GM18870 (cell line): Measurements from ENCODE around the gene PLEKHA5.
A peak's percentile ranks its signal among the peaks of the same experiment; 100 is the strongest.
"Not testable (repeated sequence)": the region's sequence is repeated elsewhere in the genome, so short reads cannot be mapped to it uniquely, and the experiment has no call there.

Source experiments
- ATAC-seq: cut with Tn5 transposase; IDR thresholded peaks from one replicate; pipeline ENCODE4 v1.9.1; 2021; ENCODE audit warnings: moderate library complexity; ENCODE audit not compliant: unreplicated experiment

Gene PLEKHA5

DNA sequence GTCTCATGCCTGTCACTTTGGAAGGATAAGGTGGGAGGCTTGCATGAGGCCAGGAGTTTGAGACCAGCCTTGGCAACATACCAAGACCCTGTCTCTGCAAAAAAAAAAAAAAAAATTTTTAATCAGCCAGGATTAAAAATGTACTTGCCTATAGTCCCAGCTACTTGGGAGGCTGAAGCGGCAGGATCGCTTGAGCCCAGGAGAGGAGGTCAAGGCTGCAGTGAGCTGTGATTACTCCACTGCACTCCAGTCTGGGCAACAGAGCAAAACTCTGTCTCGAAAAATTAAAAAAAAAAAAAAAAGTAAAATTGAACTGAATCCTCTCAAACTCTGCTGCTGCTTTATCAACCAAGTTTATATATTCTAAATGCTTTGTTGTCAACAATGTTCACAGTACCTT is 181.6 kb downstream of the PLEKHA5 start:
- no peak for ATAC-seq

GRCh38 chr12:19312637-19313036 is 183.1 kb downstream of the PLEKHA5 start:
- ATAC-seq, result no peak

DNA sequence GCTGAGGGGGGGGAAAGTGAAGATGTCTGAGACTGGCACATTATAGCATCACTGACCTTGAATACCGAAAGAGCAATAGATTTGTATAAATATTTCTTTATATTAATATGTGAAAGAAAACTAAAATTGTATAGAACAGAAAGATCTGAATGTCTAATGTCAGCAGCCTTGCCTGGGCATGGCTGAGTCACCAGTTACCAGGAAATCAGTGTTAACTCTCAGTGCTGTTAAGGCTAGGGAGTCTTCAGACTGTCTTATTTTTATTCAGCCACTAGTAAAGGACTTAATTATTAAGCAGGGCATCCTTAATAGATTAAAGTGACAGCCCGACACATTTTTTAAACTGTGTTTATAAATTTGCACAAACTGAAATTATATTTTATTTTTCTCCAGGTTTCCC is 186.9 kb downstream of the PLEKHA5 start:
- ATAC-seq, result no peak

- no peak for ATAC-seq
Observed at GRCh38 chr12:19322376-19322775, 192.8 kb downstream of the PLEKHA5 start.

- no peak for ATAC-seq
Observed at GRCh38 chr12:19323805-19324204, 194.3 kb downstream of the PLEKHA5 start.

- no peak for ATAC-seq
Observed at GRCh38 chr12:19326102-19326501, 196.6 kb downstream of the PLEKHA5 start.

- ATAC-seq, result no peak
Observed at GRCh38 chr12:19332196-19332595, 202.7 kb downstream of the PLEKHA5 start.

GRCh38 chr12:19338405-19338804 is 208.9 kb downstream of the PLEKHA5 start:
- no peak for ATAC-seq

GRCh38 chr12:19350850-19351249 is 221.3 kb downstream of the PLEKHA5 start:
- not testable (repeated sequence) for ATAC-seq

GRCh38 chr12:19351346-19351745 is 221.8 kb downstream of the PLEKHA5 start:
- ATAC-seq, result no peak

GRCh38 chr12:19369691-19370148 is 240.2 kb downstream of the PLEKHA5 start:
- ATAC-seq, result no peak

GRCh38 chr12:19373586-19373985 is 244.1 kb downstream of the PLEKHA5 start:
- no peak for ATAC-seq

- ATAC-seq, result no peak
Observed at GRCh38 chr12:19375888-19376287, 246.4 kb downstream of the PLEKHA5 start.

DNA sequence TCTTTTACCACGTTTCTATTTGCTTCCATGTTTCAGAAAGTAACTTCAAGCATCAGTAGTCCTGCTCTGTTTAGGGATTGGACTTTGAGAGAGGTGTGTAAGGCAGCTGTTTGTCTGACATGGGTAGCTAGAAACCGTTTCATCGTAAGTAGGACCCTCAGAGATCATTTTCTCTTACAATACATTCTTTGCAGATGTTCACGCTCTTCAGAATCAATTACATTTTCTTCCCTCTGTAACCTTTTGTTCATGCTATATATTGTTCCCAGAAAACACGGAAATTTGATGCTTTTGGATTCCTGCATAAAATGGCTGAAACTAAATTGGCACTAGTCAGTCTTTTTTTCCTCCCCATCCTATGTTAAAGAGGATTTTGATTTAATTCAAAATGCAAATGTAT is 247.2 kb downstream of the PLEKHA5 start:
- ATAC-seq, result no peak

DNA sequence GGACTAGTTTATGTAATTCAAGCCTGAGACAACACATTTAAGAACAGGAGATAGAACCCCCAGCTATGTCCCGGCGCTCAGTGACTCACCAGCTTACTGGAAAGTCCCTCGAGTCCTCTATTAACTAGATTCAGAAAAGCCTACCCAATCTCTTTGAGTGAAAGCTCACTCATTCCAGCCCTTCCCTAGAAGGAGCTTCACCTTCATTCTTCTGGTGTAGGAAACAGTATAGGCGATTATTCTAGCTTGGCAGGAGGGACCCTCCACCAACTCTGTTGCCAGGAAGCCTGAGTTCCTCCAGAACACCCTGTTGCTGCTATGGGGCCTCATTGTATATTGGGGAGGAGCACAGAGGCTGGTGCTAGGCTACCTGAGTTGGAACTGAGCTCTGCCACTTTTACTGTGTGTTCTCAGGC is 252.6 kb downstream of the PLEKHA5 start:
- peak; percentile 99 for ATAC-seq

DNA sequence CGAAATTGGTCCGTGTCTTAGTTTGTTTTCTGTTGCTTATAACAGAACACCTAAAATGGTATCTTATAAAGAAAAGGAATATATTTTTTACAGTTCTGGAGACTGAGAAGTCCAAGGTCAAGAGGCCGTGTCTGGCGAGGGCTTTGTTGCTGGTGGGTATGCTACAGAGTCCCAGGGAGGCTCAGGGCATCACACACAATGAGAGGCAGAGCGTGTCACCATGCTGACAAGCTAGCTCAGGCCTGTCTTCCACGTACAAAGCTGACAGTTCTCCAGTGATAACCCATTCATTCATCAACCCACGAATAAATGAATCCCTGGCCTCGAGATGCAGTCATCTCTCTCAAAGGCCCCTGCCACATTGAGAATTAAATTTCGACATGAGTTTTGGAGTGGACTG is 253.0 kb downstream of the PLEKHA5 start:
- ATAC-seq, result no peak

DNA sequence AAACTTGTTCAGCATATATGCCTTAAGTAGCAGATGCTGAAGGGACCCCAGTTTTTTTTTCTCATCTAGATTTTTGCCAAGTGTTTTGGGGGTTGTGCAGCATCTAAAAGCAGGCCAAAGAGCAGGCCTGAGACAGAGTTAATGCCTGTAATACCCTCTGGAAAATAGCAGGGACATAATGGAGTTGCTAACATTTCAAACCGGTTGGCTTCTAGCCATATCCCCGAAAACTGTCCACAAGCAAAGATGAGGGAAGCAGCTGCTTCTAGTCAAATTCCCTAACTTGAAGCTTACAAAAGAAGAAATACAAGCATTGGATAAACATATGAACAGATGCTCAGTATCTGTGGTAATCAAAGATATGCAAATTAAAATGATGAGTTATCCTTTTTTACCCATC is 257.6 kb downstream of the PLEKHA5 start:
- ATAC-seq, result no peak

DNA sequence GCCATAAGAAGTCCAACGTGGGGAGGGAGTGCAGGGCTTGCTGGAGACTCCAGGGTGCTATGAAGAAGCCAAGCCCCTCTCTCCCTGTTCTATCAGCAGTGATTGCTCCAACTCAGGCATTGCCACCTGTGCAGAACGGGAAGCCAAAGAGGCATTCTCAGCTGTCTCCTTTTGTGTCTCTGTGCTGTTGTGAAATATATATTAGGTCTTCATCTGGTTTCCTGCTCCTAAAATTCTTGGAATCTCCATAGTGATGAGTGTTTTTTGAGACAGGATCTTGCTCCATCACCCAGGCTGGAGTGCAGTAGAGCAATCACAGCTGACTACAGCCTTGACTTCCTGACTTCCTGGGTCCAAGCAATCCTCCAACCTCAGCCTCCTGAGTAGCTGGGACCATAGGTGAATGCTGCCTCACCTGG is 258.6 kb downstream of the PLEKHA5 start:
- ATAC-seq, result no peak

- no peak for ATAC-seq
Observed at GRCh38 chr12:19390051-19390598, 260.6 kb downstream of the PLEKHA5 start.

- ATAC-seq, result not testable (repeated sequence)
Observed at GRCh38 chr12:19392644-19393043, 263.1 kb downstream of the PLEKHA5 start.

GRCh38 chr12:19394385-19394784 is 264.9 kb downstream of the PLEKHA5 start:
- ATAC-seq, result no peak

DNA sequence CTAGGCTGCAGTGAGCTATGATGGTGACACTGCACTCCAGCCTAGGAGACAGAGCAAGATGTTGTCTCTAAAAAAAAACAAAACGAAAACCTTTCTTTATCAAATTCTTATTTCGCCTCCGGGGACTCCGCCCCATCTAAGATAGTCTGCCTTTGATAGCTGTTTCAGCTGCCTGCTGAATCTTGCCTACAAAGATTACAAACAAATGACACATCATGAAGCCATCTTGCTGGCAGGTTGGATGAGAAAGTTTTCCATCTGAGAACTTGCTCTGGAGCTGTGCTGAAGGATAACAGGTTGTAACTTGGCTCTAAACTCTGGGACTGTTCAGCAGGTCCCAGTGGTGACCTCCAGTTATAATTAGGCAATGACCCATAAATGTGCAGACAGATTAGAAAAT is 268.0 kb downstream of the PLEKHA5 start:
- ATAC-seq, result no peak
